B cell (primary cell): Measurements from ENCODE around the gene THSD4.

Source experiments
- CTCF ChIP-seq: fragments of 200-600 bp; IDR thresholded peaks from one replicate; pipeline ENCODE4 v1.8.0; 2022; ENCODE audit warnings: antibody characterized with exemption, mild to moderate bottlenecking
- EZH2 ChIP-seq: IDR thresholded peaks from 2 replicates; pipeline ENCODE4 v1.6.1; 2012; ENCODE audit warnings: borderline replicate concordance, low read depth, mild to moderate bottlenecking, moderate library complexity, low read length; ENCODE audit not compliant: insufficient read depth, poor library complexity, severe bottlenecking

GRCh38 chr15:71454462-71454996, 339.3 kb downstream of the THSD4 start:
- no peak for TF ChIP-seq CTCF
- TF ChIP-seq EZH2: no peak
